Sigmoid colon (tissue), 7 donors: ENCODE data around the gene RHEX. TPM values are rescaled to one million over a fixed set of nuclear protein-coding genes. Genes with fewer than 3 reads are reported as not detected.

ENCODE experiments used
- DNase-seq: peaks from one replicate; pipeline ENCODE4 v3.0.0-alpha.2; 2019
- H3K27ac ChIP-seq, 4 donors: fragments of 200-600 bp; sonication (generic); one replicate each; pipeline ENCODE4 v1.5.1; 2016 to 2019; ENCODE audit warnings: mild to moderate bottlenecking in 1 of 4
- H3K27me3 ChIP-seq, 3 donors: fragments of 200-600 bp; sonication (generic); one replicate each; pipeline ENCODE4 v1.5.1; 2019; ENCODE audit warnings: mild to moderate bottlenecking in 1 of 3
- H3K36me3 ChIP-seq, 4 donors: fragments of 200-600 bp; sonication (generic); one replicate each; pipeline ENCODE4 v1.5.1; 2016 to 2019
- H3K4me1 ChIP-seq, 4 donors: fragments of 200-600 bp; sonication (generic); one replicate each; pipeline ENCODE4 v1.5.1; 2017 to 2019
- H3K4me3 ChIP-seq, 4 donors: fragments of 200-600 bp; sonication (generic); one replicate each; pipeline ENCODE4 v1.5.1; 2017 to 2019; ENCODE audit warnings: mild to moderate bottlenecking in 2 of 4, moderate library complexity in 1 of 4
- H3K9me3 ChIP-seq, 4 donors: fragments of 200-600 bp in 3 of 4; sonication (generic) in 3 of 4; one replicate each; pipeline versions ENCODE4 v1.5.1 to v1.6.1; 2013 to 2019
- EP300 ChIP-seq, 4 donors: sonication (generic); formaldehyde crosslinking; IDR thresholded peaks; one replicate each; pipeline ENCODE4 v1.6.1; 2017; ENCODE audit warnings: antibody characterized with exemption in 4 of 4
- POLR2A ChIP-seq, 2 donors: fragments of 450-650 bp; IDR thresholded peaks; one replicate each; pipeline ENCODE4 v1.6.1; 2016; ENCODE audit warnings: antibody characterized with exemption in 2 of 2, mild to moderate bottlenecking in 2 of 2, moderate library complexity in 2 of 2
- POLR2AphosphoS5 ChIP-seq, 4 donors: sonication (generic); formaldehyde crosslinking; IDR thresholded peaks; one replicate each; pipeline ENCODE4 v1.6.1; 2017; ENCODE audit warnings: antibody characterized with exemption in 4 of 4
- WGBS, 2 donors: extraction: QIAGEN DNeasy Blood & Tissue Kit; methylation state at CpG; one replicate each; pipeline ENCODE4 v1.1.7; 2013; 5-methylcytosine and 5-hydroxymethylcytosine counted together
- intact Hi-C: fragments of 100-400 bp; cut with DNase I; formaldehyde crosslinking; loops from one replicate; pipeline ENCODE4 v1.15.1; 2023
- polyA plus RNA-seq, 3 donors: library from polyadenylated mRNA; stranded (reverse); fragments of 200-250 nt; gene quantifications; one replicate each; pipeline ENCODE4 v1.2.3, GENCODE V29; 2013
- total RNA-seq, 4 donors: library from RNA; depleted of rRNA; stranded (reverse); fragments of >200 nt; gene quantifications; one replicate each; pipeline ENCODE4 v1.1.0, GENCODE V29; 2016
- TF ChIP-seq, protein P1 (sequence below), 4 experiments: fragments of 450-650 bp in 3 of 4; fragments of 200-600 bp in 1 of 4; IDR thresholded peaks; one replicate each; pipeline ENCODE4 v1.5.1; 2016 to 2019; ENCODE audit warnings: antibody characterized with exemption in 4 of 4, mild to moderate bottlenecking in 3 of 4, moderate library complexity in 2 of 4
- donor health status: healthy with polysubstance abuse.
- donor health status: Bipolar disorder and iron deficiency.
- donor health status: healthy.

Gene RHEX
- total and polyA plus RNA-seq, 7 donors: 0.54 to 3.6 (median 2.4) TPM; not detected in 4

GRCh38 chr1:206013026-206013795, 39.8 kb upstream of the RHEX start:
- no peak overlapping the region for H3K4me3 ChIP-seq
- H3K27me3 ChIP-seq: no peaks in the 10 kb centered on the region
- no peak for TF ChIP-seq POLR2A (IDR thresholded peaks at IDR 0.05)
- no peak for TF ChIP-seq POLR2AphosphoS5 (IDR thresholded peaks at IDR 0.05)
- no peaks in the 10 kb centered on the region for H3K9me3 ChIP-seq
- no peak for DNase-seq
- no peaks in the 10 kb centered on the region for H3K36me3 ChIP-seq
- no peak overlapping the region for H3K27ac ChIP-seq
- no peaks in the 10 kb centered on the region for H3K4me1 ChIP-seq
- intact Hi-C loops: no loop called here
- 68 to 91% methylated on average over 6 of the region's 6 CpGs for WGBS, 2 donors

DNA sequence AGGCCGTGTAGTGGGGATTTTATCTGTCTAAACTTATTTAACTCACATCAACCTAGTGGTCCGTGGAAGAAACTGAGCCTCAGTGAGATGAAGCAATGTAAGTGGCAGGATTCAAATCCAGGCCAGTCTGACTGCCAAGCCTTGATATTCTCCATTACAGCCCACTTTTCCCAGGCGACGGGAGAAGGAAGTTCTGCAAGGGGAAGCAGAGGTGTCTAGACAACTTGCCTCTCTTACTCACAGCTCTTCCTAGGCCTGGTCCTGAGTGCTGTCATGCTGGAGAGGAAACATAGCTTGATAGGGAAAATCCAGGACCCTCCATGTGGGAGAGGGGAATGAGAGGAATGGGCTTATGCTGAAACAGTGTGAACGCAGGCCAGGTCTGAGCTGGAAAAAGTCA, 38.4 kb upstream of the RHEX start:
- no peak for TF ChIP-seq EP300 (IDR thresholded peaks at IDR 0.05)
- TF ChIP-seq, protein P1, sequence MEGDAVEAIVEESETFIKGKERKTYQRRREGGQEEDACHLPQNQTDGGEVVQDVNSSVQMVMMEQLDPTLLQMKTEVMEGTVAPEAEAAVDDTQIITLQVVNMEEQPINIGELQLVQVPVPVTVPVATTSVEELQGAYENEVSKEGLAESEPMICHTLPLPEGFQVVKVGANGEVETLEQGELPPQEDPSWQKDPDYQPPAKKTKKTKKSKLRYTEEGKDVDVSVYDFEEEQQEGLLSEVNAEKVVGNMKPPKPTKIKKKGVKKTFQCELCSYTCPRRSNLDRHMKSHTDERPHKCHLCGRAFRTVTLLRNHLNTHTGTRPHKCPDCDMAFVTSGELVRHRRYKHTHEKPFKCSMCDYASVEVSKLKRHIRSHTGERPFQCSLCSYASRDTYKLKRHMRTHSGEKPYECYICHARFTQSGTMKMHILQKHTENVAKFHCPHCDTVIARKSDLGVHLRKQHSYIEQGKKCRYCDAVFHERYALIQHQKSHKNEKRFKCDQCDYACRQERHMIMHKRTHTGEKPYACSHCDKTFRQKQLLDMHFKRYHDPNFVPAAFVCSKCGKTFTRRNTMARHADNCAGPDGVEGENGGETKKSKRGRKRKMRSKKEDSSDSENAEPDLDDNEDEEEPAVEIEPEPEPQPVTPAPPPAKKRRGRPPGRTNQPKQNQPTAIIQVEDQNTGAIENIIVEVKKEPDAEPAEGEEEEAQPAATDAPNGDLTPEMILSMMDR (IDR thresholded peaks at IDR 0.05): no peak
- no peak for TF ChIP-seq POLR2A (IDR thresholded peaks at IDR 0.05)
- TF ChIP-seq POLR2AphosphoS5 (IDR thresholded peaks at IDR 0.05): no peak
- Histone ChIP-seq H3K9me3 (no peaks in the 10 kb centered on the region), H3K4me1 (no peaks in the 10 kb centered on the region), H3K27me3 (no peaks in the 10 kb centered on the region), H3K27ac (no peak overlapping the region), H3K4me3 (no peak overlapping the region), H3K36me3 (no peaks in the 10 kb centered on the region)
- DNase-seq: no peak
- intact Hi-C loops: no loop called here
- 91 to 92% methylated on average over 5 of the region's 5 CpGs for WGBS, 2 donors

GRCh38 chr1:206015071-206015470, 37.9 kb upstream of the RHEX start:
- intact Hi-C loops: no loop called here
- no peak for DNase-seq

DNA sequence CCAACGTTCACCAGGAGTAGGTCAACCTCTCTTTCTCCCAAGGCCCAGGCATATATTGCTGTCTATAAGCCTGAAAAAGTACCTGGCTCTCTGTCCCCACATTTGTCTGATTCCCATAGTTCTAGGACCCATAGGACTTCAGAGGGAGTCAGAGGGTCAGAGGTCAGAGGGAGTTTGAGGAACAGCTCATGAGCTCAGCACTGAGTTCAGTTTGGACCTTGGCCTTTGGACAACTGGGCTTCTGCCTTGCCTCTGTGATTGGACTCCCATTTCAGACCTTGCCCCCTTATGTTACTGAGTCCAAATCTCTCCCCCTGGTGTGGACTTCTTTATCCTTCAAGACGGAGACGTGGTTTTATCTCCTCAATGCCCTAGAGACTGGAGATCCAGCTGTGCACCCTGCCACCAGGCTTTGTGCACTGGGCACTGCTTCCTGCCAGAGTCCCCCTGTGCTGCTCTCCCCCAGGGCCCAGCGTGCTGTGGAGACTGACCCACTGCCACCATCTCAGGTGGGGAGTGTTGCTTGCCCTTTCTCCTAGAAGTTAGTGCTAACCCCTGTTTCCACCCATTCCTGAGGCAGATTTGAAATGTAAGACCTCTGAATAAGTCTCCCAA, 32.5 kb upstream of the RHEX start:
- Histone ChIP-seq H3K4me1 (peaks cover 0 to 4% (median 0%) of the 10 kb centered on the region in 4 donors), H3K4me3 (no peak overlapping the region), H3K27ac (no peak overlapping the region), H3K9me3 (no peaks in the 10 kb centered on the region), H3K36me3 (no peaks in the 10 kb centered on the region), H3K27me3 (no peaks in the 10 kb centered on the region)
- 82 to 93% methylated on average over 4 of the region's 4 CpGs for WGBS, 2 donors
- DNase-seq: no peak
- no peak for TF ChIP-seq POLR2A (IDR thresholded peaks at IDR 0.05)
- TF ChIP-seq, protein P1 (IDR thresholded peaks at IDR 0.05): no peak
- intact Hi-C loops: no loop called here

More at GRCh38 chr1:206015071-206015470, 37.9 kb upstream of the RHEX start:
- Histone ChIP-seq H3K36me3 (no peaks in the 10 kb centered on the region), H3K27ac (no peak overlapping the region), H3K4me3 (no peak overlapping the region), H3K27me3 (no peaks in the 10 kb centered on the region), H3K9me3 (no peaks in the 10 kb centered on the region), H3K4me1 (no peaks in the 10 kb centered on the region)
- WGBS, 2 donors: 48 to 63% methylated on average over 1 of the region's 1 CpG
- TF ChIP-seq, protein P1 (IDR thresholded peaks at IDR 0.05): no peak
- TF ChIP-seq POLR2A (IDR thresholded peaks at IDR 0.05): no peak
- TF ChIP-seq EP300 (IDR thresholded peaks at IDR 0.05): no peak
- TF ChIP-seq POLR2AphosphoS5 (IDR thresholded peaks at IDR 0.05): no peak

DNA sequence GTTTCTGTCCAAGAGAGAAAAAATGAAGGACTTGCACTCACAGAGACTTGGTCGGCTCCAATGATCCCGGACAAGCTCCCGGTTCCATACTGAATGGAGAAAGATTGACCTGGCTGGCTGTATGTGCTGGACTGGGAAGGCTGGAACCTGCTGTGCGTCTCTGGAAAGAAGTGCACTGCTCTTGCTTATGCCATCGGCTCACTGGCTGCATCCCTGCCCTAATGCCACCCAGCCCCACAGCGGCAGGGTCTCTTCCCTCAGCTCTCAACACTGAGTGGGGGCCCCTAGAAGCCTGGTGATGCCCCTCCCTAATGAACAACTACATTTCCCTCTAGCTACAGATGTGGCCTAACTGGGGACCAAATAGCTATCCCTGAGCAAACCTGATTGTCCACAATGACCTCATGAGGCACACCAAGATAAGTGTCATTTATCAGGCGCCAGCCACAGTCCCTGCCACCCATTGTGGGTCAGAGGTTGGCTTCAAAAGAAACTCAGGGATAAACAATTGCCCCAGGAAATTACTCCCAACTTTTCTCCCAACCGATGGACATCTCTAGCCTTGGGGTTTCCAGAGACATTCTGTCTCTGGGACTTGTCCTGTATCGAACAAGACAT, 31.9 kb upstream of the RHEX start:
- DNase-seq: no peak
- TF ChIP-seq POLR2AphosphoS5 (IDR thresholded peaks at IDR 0.05) (no peak), EP300 (IDR thresholded peaks at IDR 0.05) (no peak), POLR2A (IDR thresholded peaks at IDR 0.05) (no peak)
- TF ChIP-seq, protein P1 (IDR thresholded peaks at IDR 0.05): no peak
- H3K36me3 ChIP-seq: no peaks in the 10 kb centered on the region
- 93 to 96% methylated on average over 9 of the region's 9 CpGs for WGBS, 2 donors
- no peak overlapping the region for H3K4me3 ChIP-seq
- H3K27ac ChIP-seq: no peak overlapping the region
- no peaks in the 10 kb centered on the region for H3K27me3 ChIP-seq
- intact Hi-C loops: no loop called here
- H3K4me1 ChIP-seq: peaks cover 0 to 4% (median 0%) of the 10 kb centered on the region in 4 donors
- no peaks in the 10 kb centered on the region for H3K9me3 ChIP-seq
